SW480 (cell line): ENCODE measurements around the gene MPG.
"Not testable (repeated sequence)": the region's sequence is repeated elsewhere in the genome, so short reads cannot be mapped to it uniquely, and the experiment has no call there.

Experiments
- DNase-seq: peaks from one replicate; pipeline ENCODE4 v3.0.0-alpha.2; 2016; ENCODE audit warnings: low spot score

MPG gene

GRCh38 chr16:112153-112840 lies 34.3 kb downstream of the MPG start:
- no peak for DNase-seq

DNA sequence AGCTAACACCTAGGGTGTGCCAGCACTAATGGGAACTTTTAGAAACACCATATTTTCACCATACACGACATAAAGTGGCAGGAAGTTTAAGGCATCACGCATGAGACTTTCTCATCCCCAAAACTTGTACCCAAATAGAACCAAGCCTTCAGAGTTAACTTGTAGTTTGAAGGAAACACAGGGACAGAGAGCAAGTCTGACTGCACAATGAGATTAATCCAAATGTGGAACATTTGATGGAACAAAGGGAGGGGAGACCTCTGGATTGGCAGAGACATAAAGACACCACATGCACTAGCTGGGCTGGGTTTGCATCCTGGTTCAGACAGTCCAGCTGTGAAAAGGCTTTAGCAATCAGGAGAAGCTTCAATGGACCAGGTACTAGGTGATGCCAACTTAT lies 36.3 kb downstream of the MPG start:
- DNase-seq = no peak

DNA sequence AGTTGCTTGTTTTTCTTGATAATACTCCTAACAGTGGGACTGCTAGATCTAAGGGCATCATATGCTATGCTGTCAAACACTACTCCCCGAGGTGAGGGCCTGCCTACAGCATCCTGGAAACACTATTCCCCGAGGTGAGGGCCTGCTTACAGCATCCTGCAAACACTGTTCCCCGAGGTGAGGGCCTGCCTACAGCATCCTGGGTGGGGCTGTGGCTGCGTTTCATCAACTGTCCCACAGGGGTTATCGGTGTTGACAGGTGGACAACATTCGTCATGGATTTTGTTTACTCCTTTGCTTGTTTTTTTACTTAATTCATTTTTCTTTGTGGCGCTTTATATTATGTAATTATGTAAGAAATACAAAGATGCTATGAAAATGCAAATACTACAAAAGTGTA lies 38.0 kb downstream of the MPG start:
- no peak for DNase-seq

DNA sequence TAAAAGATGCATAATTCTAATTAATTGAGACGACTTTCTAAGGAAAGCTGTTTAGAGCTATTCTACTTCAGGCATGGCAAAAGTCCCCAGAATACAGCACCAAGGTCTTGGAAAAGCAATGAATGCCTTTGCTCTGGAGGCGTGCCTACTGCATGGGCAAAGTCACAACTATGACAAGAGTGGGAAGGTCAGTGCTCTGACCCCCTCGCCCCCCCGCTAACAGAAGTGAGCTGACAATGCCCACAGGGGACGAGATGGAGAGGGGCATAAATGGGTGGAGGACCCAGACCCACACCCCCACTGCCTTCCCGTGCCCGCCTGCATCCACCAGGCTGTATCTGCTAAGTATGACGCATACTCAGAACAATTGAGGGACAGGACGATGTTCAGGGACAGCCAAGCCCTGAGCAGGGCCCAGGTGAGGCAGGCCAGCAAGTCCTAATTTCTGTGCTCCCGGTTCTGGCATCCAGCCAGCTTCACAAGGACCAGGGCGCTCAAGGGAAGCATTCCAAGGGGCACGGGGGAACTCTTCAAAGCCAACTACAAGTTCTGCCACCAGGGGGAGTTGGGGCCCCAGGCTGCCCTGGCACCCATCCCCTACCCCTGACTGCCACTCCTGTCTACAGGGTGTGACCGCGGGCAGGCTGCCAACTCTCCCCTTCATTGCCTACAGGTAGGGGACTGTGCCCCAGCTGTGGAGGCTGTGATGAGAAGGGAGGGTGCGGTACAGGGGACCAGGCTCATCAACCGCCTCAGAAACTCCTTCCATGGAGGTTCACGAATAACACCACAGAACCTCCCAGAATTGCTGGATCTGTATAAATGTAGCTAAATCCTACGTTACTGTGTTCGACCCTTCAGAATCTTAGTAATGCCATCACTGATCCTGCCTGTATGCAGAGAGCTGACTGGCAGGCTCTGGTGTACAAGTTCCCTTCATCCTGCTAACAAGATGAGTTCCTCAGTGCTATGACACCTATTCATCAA lies 39.6 kb downstream of the MPG start:
- DNase-seq = peak; percentile 73

- DNase-seq = no peak
These were observed 40.8 kb downstream of the MPG start for GRCh38 chr16:118857-119256.

GRCh38 chr16:119295-119694 lies 41.3 kb downstream of the MPG start:
- no peak for DNase-seq

- DNase-seq = no peak
These were observed 41.9 kb downstream of the MPG start for GRCh38 chr16:119835-120491.

GRCh38 chr16:120756-121155 lies 42.7 kb downstream of the MPG start:
- no peak for DNase-seq

DNA sequence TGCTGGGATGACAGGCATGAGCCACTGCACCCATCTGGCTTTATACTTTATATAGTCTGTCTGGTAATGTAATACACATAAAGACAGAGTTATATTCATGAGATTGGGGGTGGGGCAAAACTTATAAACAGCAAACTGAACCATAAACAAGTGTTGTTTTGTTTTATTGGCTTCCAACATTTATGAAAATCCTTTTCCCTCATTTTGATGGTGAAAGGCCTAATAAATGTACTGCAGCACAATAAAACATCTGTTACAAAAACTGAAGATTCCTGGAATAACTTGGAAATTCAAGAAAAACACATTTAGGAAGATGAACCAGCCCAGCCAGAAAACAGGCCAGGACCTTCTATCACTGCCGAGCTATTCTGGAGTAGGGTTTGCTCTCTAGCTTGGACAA lies 44.3 kb downstream of the MPG start:
- no peak for DNase-seq

DNA sequence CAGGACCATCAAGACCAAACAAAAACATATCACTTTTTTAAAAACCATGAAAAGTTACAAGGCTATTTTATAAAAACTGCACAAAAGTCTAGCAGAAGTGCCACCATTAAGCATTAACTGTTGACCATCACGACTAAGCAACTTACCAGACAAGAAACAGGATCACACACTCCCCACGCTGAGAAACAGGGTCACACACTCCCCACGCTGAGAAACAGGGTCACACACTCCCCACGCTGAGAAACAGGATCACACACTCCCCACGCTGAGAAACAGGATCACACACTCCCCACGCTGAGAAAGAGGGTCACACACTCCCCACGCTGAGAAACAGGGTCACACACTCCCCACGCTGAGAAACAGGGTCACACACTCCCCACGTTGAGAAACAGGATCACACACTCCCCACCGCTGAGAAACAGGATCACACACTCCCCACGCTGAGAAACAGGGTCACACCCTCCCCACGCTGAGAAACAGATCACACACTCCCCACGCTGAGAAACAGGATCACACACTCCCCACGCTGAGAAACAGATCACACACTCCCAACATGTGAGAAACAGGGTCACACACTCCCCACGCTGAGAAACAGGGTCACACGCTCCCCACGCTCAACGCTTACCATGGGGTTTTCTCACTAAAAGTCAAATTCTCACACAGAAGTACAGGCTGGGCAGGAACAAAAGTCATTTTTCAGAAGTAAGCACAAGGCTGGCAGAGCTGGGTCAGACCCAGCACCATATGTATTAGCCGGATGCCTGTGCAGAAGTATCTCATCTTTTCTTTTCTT lies 45.7 kb downstream of the MPG start:
- DNase-seq = not testable (repeated sequence)

DNA sequence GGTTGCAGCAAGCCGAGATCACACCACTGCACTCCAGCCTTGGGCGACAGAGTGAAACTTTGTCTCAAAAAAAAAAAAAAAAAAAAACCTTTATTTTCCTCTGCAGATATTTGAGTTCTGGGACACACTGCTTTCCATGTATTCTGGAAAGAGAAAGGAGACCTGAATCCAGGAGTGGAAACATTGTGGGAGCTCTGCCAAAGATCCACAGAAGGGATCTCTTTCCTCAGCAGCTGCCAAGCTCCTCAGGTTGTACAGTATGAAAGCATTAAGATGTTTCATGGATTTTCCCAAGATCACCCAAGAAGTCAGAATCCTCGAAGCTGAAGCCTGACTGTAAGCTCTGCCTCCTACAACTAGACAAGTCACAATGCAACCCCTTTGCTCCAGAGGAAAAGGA lies 47.0 kb downstream of the MPG start:
- DNase-seq = no peak

GRCh38 chr16:129075-129474 lies 51.0 kb downstream of the MPG start:
- DNase-seq = no peak

GRCh38 chr16:130533-131173 lies 52.6 kb downstream of the MPG start:
- no peak for DNase-seq

- no peak for DNase-seq
These were observed 54.1 kb downstream of the MPG start for GRCh38 chr16:132120-132519.

GRCh38 chr16:133716-134115 lies 55.7 kb downstream of the MPG start:
- DNase-seq = no peak
